Activated gamma-delta T cell (primary cell): ENCODE measurements around the gene SBF2.
"Not testable (repeated sequence)": the region's sequence is repeated elsewhere in the genome, so short reads cannot be mapped to it uniquely, and the experiment has no call there.

Experiments
- DNase-seq: peaks from one replicate; lab custom pipeline; 2025; lab: John Stamatoyannopoulos, UW

Gene SBF2

DNA sequence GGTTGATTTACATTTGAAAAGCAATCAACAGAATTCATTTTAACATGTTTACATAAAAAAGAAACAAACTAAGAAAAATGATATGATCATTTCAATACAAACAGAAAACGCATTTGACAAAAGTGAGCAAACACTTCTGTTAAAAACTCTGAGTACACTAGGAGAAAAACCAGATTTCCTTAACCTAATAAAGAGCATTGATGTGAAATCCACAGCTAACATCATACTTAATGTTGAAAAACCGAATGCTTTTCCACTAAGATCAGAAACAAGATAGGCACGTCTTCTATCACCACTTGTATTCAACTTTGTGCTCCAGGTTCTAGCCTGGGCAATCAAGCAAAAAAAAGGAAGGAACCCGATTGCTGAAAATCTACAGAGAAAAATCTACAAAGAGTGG is 227.6 kb downstream of the SBF2 start:
- DNase-seq: no peak

DNA sequence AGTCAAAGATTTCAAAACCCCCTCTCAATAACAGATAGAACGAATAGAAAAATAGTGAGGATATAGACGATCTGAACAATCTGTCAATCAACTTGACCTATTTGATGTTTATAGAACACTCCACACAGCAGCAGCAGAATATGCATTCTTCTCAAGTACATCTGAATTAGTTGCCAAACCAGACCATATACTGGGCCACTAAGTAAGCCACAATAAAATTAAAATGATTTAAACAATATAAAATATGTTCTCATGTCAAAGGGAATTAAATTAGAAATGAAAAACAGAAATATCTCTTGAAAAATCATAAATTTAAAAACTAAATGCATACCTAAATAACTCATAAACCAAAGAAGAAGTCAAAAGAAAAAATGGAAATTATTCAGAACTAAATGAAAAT is 229.2 kb downstream of the SBF2 start:
- DNase-seq: no peak

GRCh38 chr11:10058356-10058755 is 235.7 kb downstream of the SBF2 start:
- no peak for DNase-seq

GRCh38 chr11:10051868-10052586 is 242.0 kb downstream of the SBF2 start:
- DNase-seq: no peak

DNA sequence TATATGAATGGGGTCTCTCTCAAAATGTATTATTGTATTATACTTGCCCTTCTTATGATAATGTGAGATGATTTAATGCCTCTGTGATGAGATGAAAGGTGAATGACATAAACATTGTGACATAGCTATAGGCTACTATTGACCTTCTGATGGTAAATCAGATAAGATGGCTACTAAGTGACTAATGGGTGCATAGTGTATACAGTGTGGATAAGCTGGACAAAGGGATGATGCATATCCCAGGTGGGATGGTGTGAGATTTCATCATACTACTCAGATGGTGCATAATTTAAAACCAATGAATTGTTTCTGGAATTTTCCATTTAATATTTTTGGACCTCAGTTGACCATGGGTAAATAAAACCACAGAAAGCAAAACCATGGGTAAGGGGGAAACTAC is 243.5 kb downstream of the SBF2 start:
- no peak for DNase-seq

- DNase-seq: no peak
Observed at GRCh38 chr11:10049756-10050155, 244.3 kb downstream of the SBF2 start.

DNA sequence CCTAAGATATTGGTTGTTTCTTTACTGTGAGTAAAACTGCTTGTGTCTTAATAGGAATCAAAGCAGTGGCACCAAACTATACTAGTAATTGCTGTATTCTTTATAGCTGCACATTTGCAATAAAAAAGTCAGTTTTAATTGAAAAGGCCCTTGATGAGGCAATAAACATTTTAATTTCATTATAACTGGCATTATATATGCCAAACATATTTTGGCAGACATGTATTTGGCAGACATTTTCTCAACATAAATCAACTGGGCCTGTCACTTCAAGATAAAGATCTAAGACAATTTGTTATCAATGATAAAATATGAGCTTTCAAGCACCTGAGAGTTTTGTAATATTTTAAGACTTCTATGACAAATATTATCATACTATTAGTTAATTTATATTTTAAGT is 245.7 kb downstream of the SBF2 start:
- no peak for DNase-seq

DNA sequence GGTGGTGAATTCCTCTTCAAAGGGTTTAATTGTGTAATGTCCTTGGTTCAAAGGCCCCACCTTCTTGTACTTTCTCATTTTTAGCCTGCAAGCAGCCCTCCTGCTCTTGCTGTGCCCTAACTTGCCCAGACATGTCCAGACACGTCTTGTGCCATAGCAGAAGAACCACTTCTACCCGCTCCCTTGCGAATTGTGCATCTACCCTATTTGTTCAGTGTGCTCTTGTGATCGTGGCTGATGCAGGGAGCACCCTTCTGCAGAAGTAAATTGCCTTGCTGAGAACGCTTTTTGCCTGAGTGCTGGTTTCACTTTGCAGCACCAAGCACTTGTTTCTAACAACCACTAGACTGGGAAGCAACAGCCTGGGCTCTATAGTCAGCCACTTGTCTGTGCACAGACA is 249.4 kb downstream of the SBF2 start:
- no peak for DNase-seq

- DNase-seq: no peak
Observed at GRCh38 chr11:10042699-10043098, 251.3 kb downstream of the SBF2 start.

GRCh38 chr11:10041748-10042446 is 252.1 kb downstream of the SBF2 start:
- DNase-seq: no peak

DNA sequence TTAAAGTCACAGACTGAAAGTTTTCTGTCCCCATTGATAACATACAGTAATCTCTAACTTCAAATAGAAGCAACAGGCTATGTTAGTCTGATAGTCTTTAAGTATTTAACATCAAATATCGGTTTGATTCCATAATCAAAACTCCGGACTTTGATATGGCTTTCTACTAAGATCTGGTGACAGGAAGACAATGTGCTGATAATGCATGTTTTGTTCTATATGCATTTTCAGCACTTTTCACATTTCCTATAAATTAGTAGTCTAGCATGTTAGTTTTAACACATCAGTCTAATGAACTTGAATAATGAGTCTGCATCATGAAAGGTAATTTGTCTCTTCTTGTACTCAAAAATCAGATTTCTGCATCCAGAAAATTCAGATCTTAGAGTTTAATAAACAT is 252.7 kb downstream of the SBF2 start:
- no peak for DNase-seq

DNA sequence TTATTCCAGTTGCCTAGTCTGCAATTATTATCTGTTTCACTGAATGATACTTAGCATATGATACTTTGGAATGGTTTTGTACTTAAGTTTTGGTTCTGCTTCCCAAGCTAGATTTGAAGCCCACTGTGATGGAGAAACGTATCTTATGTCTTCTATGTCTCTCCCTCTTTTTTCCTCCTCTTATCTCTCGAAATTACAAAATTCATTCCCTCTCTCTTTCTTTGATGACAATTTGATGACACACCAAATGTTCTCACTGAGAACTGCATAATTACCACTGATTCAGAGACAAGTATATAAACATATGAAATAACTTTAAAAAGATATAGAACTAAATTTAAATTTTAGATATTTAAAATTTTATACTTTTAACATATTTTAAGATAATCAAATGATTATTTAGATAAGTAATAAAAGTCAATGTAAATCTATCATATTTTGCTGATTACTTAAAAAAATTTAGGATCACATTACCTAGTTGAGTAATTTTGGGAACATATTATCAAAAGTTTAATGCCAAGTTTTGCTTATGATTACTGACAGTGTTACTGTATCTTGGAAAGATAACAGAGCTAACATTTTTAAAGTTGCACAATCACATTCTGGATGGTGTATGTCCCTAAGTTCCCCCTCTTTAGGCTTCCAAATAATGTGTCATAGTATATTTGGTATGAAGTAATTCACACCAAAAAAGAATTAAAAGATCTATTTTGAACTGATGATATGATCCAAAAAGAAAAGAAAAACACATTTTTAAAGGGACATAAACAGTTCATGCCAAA is 255.3 kb downstream of the SBF2 start:
- no peak for DNase-seq

- not testable (repeated sequence) for DNase-seq
Observed at GRCh38 chr11:10035932-10036331, 258.1 kb downstream of the SBF2 start.

- no peak for DNase-seq
Observed at GRCh38 chr11:10032935-10033334, 261.1 kb downstream of the SBF2 start.

DNA sequence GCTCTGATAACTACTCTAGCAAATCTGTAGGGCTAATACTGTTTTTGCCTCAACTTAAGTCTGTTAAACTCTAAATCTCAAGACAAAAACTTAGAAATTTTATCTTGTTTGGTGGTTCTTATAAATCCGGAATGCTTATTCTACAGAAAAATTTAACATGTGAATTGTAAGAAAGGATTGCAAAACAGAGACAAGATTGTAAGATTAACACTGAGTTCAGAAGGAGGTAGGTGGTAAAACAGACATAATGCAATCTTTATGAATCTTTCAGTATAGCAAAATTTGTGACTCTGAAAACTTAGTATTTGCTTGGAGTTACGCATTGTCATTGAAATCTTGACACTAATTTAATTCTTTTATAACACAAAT is 263.9 kb downstream of the SBF2 start:
- DNase-seq: no peak

DNA sequence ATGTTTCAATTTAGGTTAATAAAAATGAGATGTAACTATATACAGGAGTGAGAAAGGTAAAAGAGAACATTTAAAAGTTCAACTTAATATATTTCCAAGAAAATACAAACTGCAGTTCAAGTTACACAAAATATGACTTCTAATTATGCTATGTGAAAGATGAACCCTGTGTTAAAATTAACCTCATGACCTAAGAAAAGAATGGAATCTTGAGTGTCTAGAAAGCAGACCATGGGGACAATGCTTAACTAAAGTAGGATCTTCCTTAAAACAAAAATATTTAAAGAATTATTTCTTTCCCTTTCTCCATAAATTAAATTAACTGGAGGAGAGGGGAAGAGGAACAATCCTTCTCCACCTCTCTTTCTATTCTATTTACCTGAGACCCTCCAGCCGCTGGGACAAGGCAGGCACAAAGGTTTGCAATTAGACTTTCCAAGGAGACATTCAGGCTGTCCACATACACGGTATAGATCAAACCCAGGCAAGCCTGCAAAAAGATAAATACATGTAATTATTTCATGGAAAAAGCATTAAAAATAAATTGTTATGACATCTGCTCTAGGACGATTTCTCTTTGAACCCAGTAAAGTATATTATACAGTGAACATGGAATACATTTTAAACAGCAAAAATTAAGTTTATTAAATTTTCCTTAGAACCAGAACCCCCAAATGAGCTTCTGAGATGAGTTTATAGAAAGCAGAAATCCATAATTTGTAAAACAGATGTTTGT is 264.5 kb downstream of the SBF2 start:
- DNase-seq: no peak

DNA sequence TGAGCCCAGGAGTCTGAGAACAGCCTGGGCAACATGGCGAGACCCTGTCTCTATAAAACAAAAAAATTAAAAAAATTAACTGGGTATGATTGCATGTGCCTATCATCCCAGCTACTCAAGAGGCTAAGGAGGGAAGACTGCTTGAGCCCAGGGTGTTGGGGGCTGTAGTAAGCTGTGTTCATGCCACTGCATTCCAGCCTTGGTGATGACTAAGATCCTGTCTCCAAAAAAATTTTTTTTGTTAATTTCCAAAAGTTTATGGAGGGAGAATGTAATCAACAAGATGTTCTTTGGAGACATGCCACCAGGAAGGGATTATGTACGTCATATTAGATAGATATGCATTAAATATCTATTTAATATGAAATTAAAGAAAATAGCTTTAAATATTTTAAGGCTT is 267.5 kb downstream of the SBF2 start:
- no peak for DNase-seq

GRCh38 chr11:10023212-10023611 is 270.8 kb downstream of the SBF2 start:
- no peak for DNase-seq

- DNase-seq: no peak
Observed at GRCh38 chr11:10022764-10023163, 271.3 kb downstream of the SBF2 start.

DNA sequence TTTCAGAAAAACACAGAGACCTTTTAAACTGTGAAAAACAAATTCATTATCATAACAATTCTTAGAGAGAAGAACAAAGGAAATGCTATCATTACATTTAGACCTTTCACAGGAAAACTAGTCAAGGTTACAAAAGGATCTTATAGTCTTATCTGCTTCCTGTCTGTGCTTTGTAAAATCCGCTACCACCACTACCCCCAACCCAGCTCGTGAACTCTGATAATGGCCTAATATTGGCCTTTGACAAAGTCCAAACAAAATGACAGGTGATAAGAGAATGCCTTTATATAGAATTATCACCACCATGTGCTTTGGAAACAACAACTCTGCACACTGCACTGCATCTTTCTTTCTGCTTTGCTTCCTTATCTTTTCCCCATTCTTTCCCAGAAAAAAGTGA is 272.5 kb downstream of the SBF2 start:
- no peak for DNase-seq

GRCh38 chr11:10019906-10020682 is 273.9 kb downstream of the SBF2 start:
- DNase-seq: no peak

DNA sequence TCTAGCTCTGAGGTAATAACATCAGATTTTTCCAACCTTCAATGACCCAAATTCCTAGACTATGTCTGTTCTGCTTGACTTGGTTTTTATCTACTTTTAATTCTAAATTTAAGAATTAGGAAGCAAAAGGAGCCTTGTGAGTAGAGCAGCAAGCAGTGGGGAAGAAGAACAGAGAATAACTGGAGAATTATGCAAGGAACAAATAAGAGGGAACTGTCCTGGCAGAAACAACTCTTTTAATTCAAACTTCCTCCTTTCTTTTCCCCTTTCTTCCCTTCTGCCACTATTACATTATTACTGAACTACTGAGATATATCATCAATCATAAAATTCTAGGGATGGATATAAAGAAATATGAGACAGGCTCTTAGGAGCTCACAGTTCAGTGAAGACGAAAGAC is 276.1 kb downstream of the SBF2 start:
- DNase-seq: no peak
